GM12878 (cell line): ENCODE results near the gene ASPG. TPM values are rescaled to one million over a fixed set of nuclear protein-coding genes. Genes with fewer than 3 reads are reported as not detected.

Source experiments
- ATAC-seq: fragments of 200-7000 bp; cut with Tn5 transposase; 3 replicates; pipeline ENCODE4 v1.9.1; 2020; ENCODE audit warnings: mild to moderate bottlenecking, moderate library complexity
- BruUV-seq: library from RNA; stranded (reverse); fragments of 400-500 nt; replicated peaks from 2 replicates; lab custom pipeline; 2021; lab: Mats Ljungman, UMichigan
- CTCF ChIA-PET: fragments of 300-600 bp; sonication (Branson Sonifier 250); formaldehyde crosslinking; extraction: SDS; loops from one replicate; lab custom pipeline; 2021; ENCODE audit warnings: inconsistent platforms; lab: Yijun Ruan, JAX
- POLR2A ChIA-PET: fragments of 350-600 bp; formaldehyde crosslinking; extraction: SDS; loops from one replicate; lab custom pipeline; 2021; ENCODE audit warnings: inconsistent platforms; lab: Charles Lee
- RAD21 ChIA-PET: fragments of 300-600 bp; sonication (Branson Sonifier 250); formaldehyde crosslinking; loops from one replicate; lab custom pipeline; 2023; ENCODE audit warnings: antibody characterized with exemption; ENCODE audit not compliant: unreplicated experiment; lab: Charles Lee
- SMC1A ChIA-PET: fragments of 300-600 bp; sonication (Branson Sonifier 250); formaldehyde crosslinking; loops from one replicate; lab custom pipeline; 2023; ENCODE audit not compliant: unreplicated experiment, uncharacterized antibody; lab: Charles Lee
- DNase-seq: peaks from one replicate; pipeline ENCODE4 v3.0.0-alpha.2; 2011; ENCODE audit warnings: low read depth, low spot score
- FAIRE-seq: peaks from 3 replicates; lab custom pipeline; 2011; peaks lifted over from hg19 to GRCh38; lab: Jason Lieb, UNC
- H2AFZ ChIP-seq: 2 replicates; pipeline ENCODE4 v1.6.0; 2011; ENCODE audit warnings: low read depth, low read length, control low read depth; ENCODE audit not compliant: control insufficient read depth
- H3K27ac ChIP-seq: 2 replicates; pipeline ENCODE4 v1.5.1; 2011; ENCODE audit warnings: control low read depth; ENCODE audit not compliant: control insufficient read depth, insufficient read depth
- H3K27me3 ChIP-seq, 2 experiments: replicated peaks in 1 of 2; 2 replicates each; pipeline versions ENCODE4 v1.6.0 to v1.6.1; 2011; ENCODE audit warnings: low read length in 1 of 2; ENCODE audit not compliant: control insufficient read depth in 2 of 2, insufficient read depth in 2 of 2
- H3K36me3 ChIP-seq, 2 experiments: 2 replicates each; pipeline ENCODE4 v1.5.1; 2011; ENCODE audit warnings: low read length in 1 of 2; ENCODE audit not compliant: control insufficient read depth in 2 of 2, insufficient read depth in 2 of 2
- H3K4me1 ChIP-seq: 2 replicates; pipeline ENCODE4 v1.6.1; 2011; ENCODE audit warnings: mild to moderate bottlenecking, low read length, moderate library complexity, mixed read lengths; ENCODE audit not compliant: control insufficient read depth, insufficient read depth
- H3K4me2 ChIP-seq: 2 replicates; pipeline ENCODE4 v1.6.0; 2011; ENCODE audit warnings: control low read depth; ENCODE audit not compliant: control insufficient read depth, insufficient read depth
- H3K4me3 ChIP-seq: fragments of 200-600 bp; sonication (generic); 2 replicates; pipeline ENCODE4 v1.5.1; 2016
- H3K79me2 ChIP-seq: 2 replicates; pipeline ENCODE4 v1.6.0; 2011; ENCODE audit warnings: low read length; ENCODE audit not compliant: control insufficient read depth, insufficient read depth
- H3K9ac ChIP-seq: 2 replicates; pipeline ENCODE4 v1.8.0; 2011; ENCODE audit warnings: low read length, control low read depth, mixed read lengths; ENCODE audit not compliant: control insufficient read depth, insufficient read depth
- H3K9me3 ChIP-seq: replicated peaks from 3 replicates; pipeline ENCODE4 v1.5.1; 2011; ENCODE audit warnings: mild to moderate bottlenecking, low read length; ENCODE audit not compliant: control insufficient read depth, insufficient read depth
- H4K20me1 ChIP-seq: 2 replicates; pipeline ENCODE4 v1.6.0; 2011; ENCODE audit not compliant: control insufficient read depth, insufficient read depth
- BACH1 ChIP-seq: fragments of 450-650 bp; IDR thresholded peaks from 2 replicates; pipeline ENCODE4 v1.6.1; 2017; ENCODE audit warnings: mild to moderate bottlenecking, borderline replicate concordance
- BRCA1 ChIP-seq: IDR thresholded peaks from 2 replicates; pipeline ENCODE4 v1.6.1; 2011; ENCODE audit warnings: low read depth, low read length, improper control_type of control experiment
- CREM ChIP-seq: IDR thresholded peaks from 2 replicates; pipeline ENCODE4 v1.6.1; 2014; ENCODE audit warnings: antibody characterized with exemption, low read depth
- DPF2 ChIP-seq: fragments of 450-650 bp; IDR thresholded peaks from 2 replicates; pipeline ENCODE4 v1.6.1; 2017; ENCODE audit warnings: mild to moderate bottlenecking
- ELK1 ChIP-seq: IDR thresholded peaks from 2 replicates; pipeline ENCODE4 v1.6.1; 2012; ENCODE audit warnings: low read depth, low read length, improper control_type of control experiment
- EZH2 ChIP-seq: IDR thresholded peaks from 2 replicates; pipeline ENCODE4 v1.6.1; 2012; ENCODE audit warnings: low read depth, mild to moderate bottlenecking, control low read depth, inconsistent platforms, low read length, borderline replicate concordance; ENCODE audit not compliant: control insufficient read depth
- MLLT1 ChIP-seq: fragments of 450-650 bp; IDR thresholded peaks from 2 replicates; pipeline ENCODE4 v1.6.1; 2016; ENCODE audit warnings: mild to moderate bottlenecking
- MXI1 ChIP-seq: fragments of 150-350 bp; IDR thresholded peaks from 2 replicates; pipeline ENCODE4 v1.6.1; 2011; ENCODE audit warnings: low read depth, mild to moderate bottlenecking, inconsistent platforms, low read length, improper control_type of control experiment
- NBN ChIP-seq: fragments of 450-650 bp; IDR thresholded peaks from 2 replicates; pipeline ENCODE4 v1.6.1; 2016
- SIN3A ChIP-seq: IDR thresholded peaks from 2 replicates; pipeline ENCODE4 v1.6.1; 2012; ENCODE audit warnings: low read depth, low read length, improper control_type of control experiment
- SMARCA5 ChIP-seq: fragments of 450-650 bp; IDR thresholded peaks from 2 replicates; pipeline ENCODE4 v1.6.1; 2017; ENCODE audit warnings: mild to moderate bottlenecking
- WGBS: methylation state at CpG from one replicate; pipeline ENCODE4 v1.1.6; 2016; ENCODE audit warnings: low lambda C conversion rate; ENCODE audit not compliant: insufficient replicate concordance, insufficient coverage; ENCODE audit errors: missing lambda C conversion rate; 5-methylcytosine and 5-hydroxymethylcytosine counted together
- in situ Hi-C: fragments of 300-500 bp; cut with MboI; formaldehyde crosslinking; loops from 9 replicates; pipeline ENCODE4 v1.14.3; 2018; ENCODE audit warnings: mixed read lengths
- intact Hi-C: fragments of 100-400 bp; cut with micrococcal nuclease; formaldehyde crosslinking; loops from one replicate; pipeline ENCODE4 v1.14.2; 2022; ENCODE audit not compliant: unreplicated experiment
- polyA plus RNA-seq, 11 experiments: library from polyadenylated mRNA; depleted of rRNA in 4 of 11; unstranded in 6 of 11; stranded (reverse) in 5 of 11; fragments of >200 nt; fragmentation: Nextera tagmentation in 4 of 11; fragmentation: Illumina TruSeq in 1 of 11; extraction: Ambion mirVana in 4 of 11; extraction: Trizol in 1 of 11; gene quantifications; 1 replicate in 1 of 11; 2 replicates in 10 of 11; pipeline versions ENCODE4 v1.2.1 to v1.2.3, GENCODE V29; 2011 to 2016; ENCODE audit warnings: inconsistent platforms in 2 of 11, missing spikeins in 2 of 11, low read depth in 1 of 11
- total RNA-seq, 4 experiments: library from RNA; depleted of rRNA in 3 of 4; stranded (reverse); fragments of >200 nt in 3 of 4; fragmentation: Illumina TruSeq in 1 of 4; extraction: Trizol in 1 of 4; gene quantifications; 2 replicates each; pipeline versions ENCODE4 v1.2.1 to v1.2.3, GENCODE V29; 2013 to 2021

The ASPG gene
- total and polyA plus RNA-seq, 10 of the 15 experiments (the other 5 are each of a cell fraction or from before 2014, with no cell fraction given), result not detected

DNA sequence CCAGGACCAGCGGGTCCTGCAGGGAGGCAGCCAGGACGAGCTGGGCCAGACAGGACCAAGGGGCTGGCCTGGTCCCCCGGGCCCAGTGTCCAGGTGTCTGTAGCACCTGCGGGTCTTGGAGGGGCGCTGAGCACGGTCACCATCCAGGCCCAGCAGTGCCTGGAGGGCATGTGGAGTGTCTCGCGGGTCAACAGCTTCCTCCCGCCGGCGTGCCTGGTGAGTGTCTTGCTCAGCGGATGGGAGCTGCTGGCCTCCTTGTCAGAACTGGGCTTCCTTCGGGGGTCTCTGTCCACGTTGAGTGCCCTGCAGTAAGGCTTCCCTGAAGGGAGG, 66.7 kb downstream of the ASPG start:
- H3K4me2 ChIP-seq, result no peak overlapping the region
- intact Hi-C loops (no loop called here), in situ Hi-C loops (no loop called here)
- CTCF ChIA-PET, result no interaction called here
- H3K79me2 ChIP-seq, result no peaks in the 10 kb centered on the region
- no peak overlapping the region for H2AFZ ChIP-seq
- no TSS peak for BruUV-seq
- FAIRE-seq (no peak), ATAC-seq (no peak), DNase-seq (no peak)
- H4K20me1 ChIP-seq, result no peaks in the 10 kb centered on the region
- RAD21 ChIA-PET, result no interaction called here
- no peaks in the 10 kb centered on the region for H3K4me1 ChIP-seq
- no peaks in the 10 kb centered on the region for H3K9me3 ChIP-seq
- SMC1A ChIA-PET, result interaction anchor here (0.6 kb wide), 1 partner anchor 61 kb away, joined by 3 read pairs; no protein-coding TSS in a partner anchor
- no peak overlapping the region for H3K4me3 ChIP-seq
- no peaks in the 10 kb centered on the region for H3K36me3 ChIP-seq
- WGBS, result 51% methylated on average over 14 of the region's 14 CpGs
- TF ChIP-seq EZH2 (no peak), BACH1 (no peak)
- POLR2A ChIA-PET, result no interaction called here
- H3K27ac ChIP-seq, result no peak overlapping the region
- H3K9ac ChIP-seq, result no peak overlapping the region
- H3K27me3 ChIP-seq, result no peaks in the 10 kb centered on the region

GRCh38 chr14:104152686-104153393, 67.3 kb downstream of the ASPG start:
- in situ Hi-C loops, result no loop called here
- POLR2A ChIA-PET, result no interaction called here
- intact Hi-C loops, result no loop called here
- FAIRE-seq (no peak), ATAC-seq (no peak), DNase-seq (no peak)
- RAD21 ChIA-PET, result no interaction called here
- SMC1A ChIA-PET, result no interaction called here
- no TSS peak for BruUV-seq
- no peak overlapping the region for H3K9ac ChIP-seq
- H3K4me2 ChIP-seq, result no peak overlapping the region
- no peaks in the 10 kb centered on the region for H3K9me3 ChIP-seq
- CTCF ChIA-PET, result no interaction called here
- WGBS, result 29% methylated on average over 21 of the region's 21 CpGs
- no peaks in the 10 kb centered on the region for H3K79me2 ChIP-seq
- no peak overlapping the region for H2AFZ ChIP-seq
- no peaks in the 10 kb centered on the region for H3K4me1 ChIP-seq
- no peaks in the 10 kb centered on the region for H3K27me3 ChIP-seq
- TF ChIP-seq DPF2 (no peak), SMARCA5 (no peak), MXI1 (no peak), CREM (no peak), NBN (no peak), BRCA1 (no peak), SIN3A (no peak), ELK1 (no peak), MLLT1 (no peak)
- H3K4me3 ChIP-seq, result no peak overlapping the region
- H3K27ac ChIP-seq, result no peak overlapping the region
- no peaks in the 10 kb centered on the region for H3K36me3 ChIP-seq
- H4K20me1 ChIP-seq, result no peaks in the 10 kb centered on the region
